ENCODE results near the gene CAMK1G.

GRCh38 chr1:209600541-209600940 lies 17.0 kb downstream of the CAMK1G start:
- TF ChIP-seq CTCF (IDR thresholded peaks at IDR 0.05) (no peak), EP300 (IDR thresholded peaks at IDR 0.05) (no peak), POLR2A (IDR thresholded peaks at IDR 0.05) (no peak)

Data from ovary (tissue), 3 donors.